GM23338 (cell line): ENCODE results near the gene MED13L. TPM values are rescaled to one million over a fixed set of nuclear protein-coding genes. Genes with fewer than 3 reads are reported as not detected.

Experiments used
- ATAC-seq: fragments of 200-7000 bp; cut with Tn5 transposase; 3 replicates; pipeline ENCODE4 v1.9.1; 2020
- DNase-seq: peaks from one replicate; pipeline ENCODE4 v3.0.0-alpha.2; 2015; ENCODE audit warnings: low spot score
- H2AFZ ChIP-seq: fragments of 200-600 bp; sonication (generic); 2 replicates; pipeline ENCODE4 v1.8.0; 2016; ENCODE audit warnings: antibody characterized with exemption, mild to moderate bottlenecking, moderate library complexity
- H3F3A ChIP-seq: fragments of 200-600 bp; sonication (generic); replicated peaks from 2 replicates; pipeline ENCODE4 v1.8.0; 2017; ENCODE audit warnings: antibody characterized with exemption, mixed run types, low read depth
- H3K27ac ChIP-seq: fragments of 200-600 bp; sonication (generic); 2 replicates; pipeline ENCODE4 v1.6.1; 2016; ENCODE audit warnings: low read depth
- H3K27me3 ChIP-seq: fragments of 200-600 bp; sonication (generic); 2 replicates; pipeline ENCODE4 v1.8.0; 2016; ENCODE audit warnings: mild to moderate bottlenecking, mixed run types, moderate library complexity; ENCODE audit not compliant: insufficient read depth
- H3K36me3 ChIP-seq: fragments of 200-600 bp; sonication (generic); 2 replicates; pipeline ENCODE4 v1.8.0; 2016; ENCODE audit warnings: mild to moderate bottlenecking; ENCODE audit not compliant: insufficient read depth
- H3K4me1 ChIP-seq: fragments of 200-600 bp; sonication (generic); 2 replicates; pipeline ENCODE4 v1.8.0; 2016; ENCODE audit warnings: mild to moderate bottlenecking, moderate library complexity; ENCODE audit not compliant: insufficient read depth
- H3K4me2 ChIP-seq: fragments of 200-600 bp; sonication (generic); 2 replicates; pipeline ENCODE4 v1.7.1; 2017; ENCODE audit warnings: mixed run types
- H3K4me3 ChIP-seq: fragments of 200-600 bp; sonication (generic); 2 replicates; pipeline ENCODE4 v1.6.1; 2016; ENCODE audit warnings: mixed run types
- H3K79me2 ChIP-seq: fragments of 200-600 bp; sonication (generic); replicated peaks from 2 replicates; pipeline ENCODE4 v1.8.0; 2017; ENCODE audit warnings: mild to moderate bottlenecking; ENCODE audit not compliant: insufficient read depth
- H3K9me2 ChIP-seq: fragments of 200-600 bp; sonication (generic); 2 replicates; pipeline ENCODE4 v1.8.0; 2017; ENCODE audit not compliant: insufficient read depth
- H4K20me1 ChIP-seq: fragments of 200-600 bp; sonication (generic); replicated peaks from 2 replicates; pipeline ENCODE4 v1.8.0; 2017; ENCODE audit warnings: mild to moderate bottlenecking; ENCODE audit not compliant: insufficient read depth
- H3K27ac Mint-ChIP-seq: 2 replicates; pipeline ENCODE4 v1.8.0; 2020; ENCODE audit warnings: inconsistent platforms, mild to moderate bottlenecking, moderate library complexity, mixed read lengths
- H3K27me3 Mint-ChIP-seq: 3 replicates; pipeline ENCODE4 v1.8.0; 2022; ENCODE audit warnings: low read depth, mild to moderate bottlenecking, moderate library complexity, mixed read lengths, inconsistent platforms; ENCODE audit not compliant: insufficient read depth, poor library complexity
- H3K36me3 Mint-ChIP-seq: 3 replicates; pipeline ENCODE4 v1.8.0; 2021; ENCODE audit warnings: low read depth, mild to moderate bottlenecking, inconsistent platforms, moderate library complexity, mixed read lengths
- H3K4me1 Mint-ChIP-seq: 3 replicates; pipeline ENCODE4 v1.8.0; 2020; ENCODE audit warnings: mild to moderate bottlenecking, inconsistent platforms, mixed read lengths
- H3K4me3 Mint-ChIP-seq: 3 replicates; pipeline ENCODE4 v1.8.0; 2021; ENCODE audit warnings: moderate library complexity, mild to moderate bottlenecking, inconsistent platforms, mixed read lengths
- H3K9me3 Mint-ChIP-seq: 3 replicates; pipeline ENCODE4 v1.8.0; 2020; ENCODE audit warnings: moderate library complexity, mild to moderate bottlenecking, inconsistent platforms, mixed read lengths
- CREB1 ChIP-seq: fragments of 250-450 bp; sonication (Bioruptor Pico); IDR thresholded peaks from 2 replicates; pipeline ENCODE4 v1.5.0; 2020; ENCODE audit warnings: low read depth, mild to moderate bottlenecking, moderate library complexity
- CTCF ChIP-seq, 2 experiments: fragments of 200-600 bp in 1 of 2; sonication (generic) in 1 of 2; conservative IDR thresholded peaks; 2 replicates each; pipeline versions ENCODE4 v1.5.1 to v1.6.1; 2016 to 2017; ENCODE audit warnings: antibody characterized with exemption in 2 of 2, low read depth in 2 of 2, mild to moderate bottlenecking in 2 of 2, moderate library complexity in 1 of 2
- EZH2 ChIP-seq: fragments of 200-600 bp; sonication (generic); IDR thresholded peaks from one replicate; pipeline ENCODE4 v1.8.0; 2017; ENCODE audit warnings: antibody characterized with exemption, mild to moderate bottlenecking, low read depth; ENCODE audit not compliant: unreplicated experiment
- JUNB ChIP-seq: IDR thresholded peaks from one replicate; pipeline ENCODE4 v1.6.1; 2016; ENCODE audit warnings: antibody characterized with exemption; ENCODE audit not compliant: unreplicated experiment
- NANOG ChIP-seq: IDR thresholded peaks from 2 replicates; pipeline ENCODE4 v1.6.1; 2016; ENCODE audit warnings: antibody characterized with exemption, borderline replicate concordance
- ZNF331 ChIP-seq: fragments of 250-450 bp; sonication (Bioruptor Pico); IDR thresholded peaks from 2 replicates; pipeline ENCODE4 v1.5.0; 2020; ENCODE audit warnings: low read depth, mild to moderate bottlenecking, moderate library complexity
- polyA plus RNA-seq: library from polyadenylated mRNA; unstranded; fragments of >200 nt; fragmentation: Nextera tagmentation; extraction: Ambion mirVana; gene quantifications from 2 replicates; pipeline ENCODE4 v1.2.1, GENCODE V29; 2016
- total RNA-seq: library from RNA; depleted of rRNA; stranded (reverse); fragments of >200 nt; shearing (Covaris generic); gene quantifications from 2 replicates; pipeline ENCODE4 v1.2.3, GENCODE V29; 2014
- TF ChIP-seq, protein P1 (sequence below): IDR thresholded peaks from one replicate; pipeline ENCODE4 v1.6.1; 2018; ENCODE audit warnings: antibody characterized with exemption; ENCODE audit not compliant: unreplicated experiment
- TF ChIP-seq, protein P2 (sequence below): fragments of 250-450 bp; sonication (Bioruptor Pico); IDR thresholded peaks from 2 replicates; pipeline ENCODE4 v1.5.0; 2020; ENCODE audit warnings: mild to moderate bottlenecking, moderate library complexity

MED13L gene
- total and polyA plus RNA-seq, 2 experiments from 2014 or later: 20.9 to 73.6 TPM

GRCh38 chr12:115979851-115980250 lies 297.6 kb downstream of the MED13L start (continued):
- TF ChIP-seq CTCF (conservative IDR thresholded peaks at IDR 0.05; ENCODE audit: low read depth in 2 of 2) (no peak), ZNF331 (no peak), EZH2 (no peak), CREB1 (CRISPR knock-in tag) (no peak)
- TF ChIP-seq, protein P1, sequence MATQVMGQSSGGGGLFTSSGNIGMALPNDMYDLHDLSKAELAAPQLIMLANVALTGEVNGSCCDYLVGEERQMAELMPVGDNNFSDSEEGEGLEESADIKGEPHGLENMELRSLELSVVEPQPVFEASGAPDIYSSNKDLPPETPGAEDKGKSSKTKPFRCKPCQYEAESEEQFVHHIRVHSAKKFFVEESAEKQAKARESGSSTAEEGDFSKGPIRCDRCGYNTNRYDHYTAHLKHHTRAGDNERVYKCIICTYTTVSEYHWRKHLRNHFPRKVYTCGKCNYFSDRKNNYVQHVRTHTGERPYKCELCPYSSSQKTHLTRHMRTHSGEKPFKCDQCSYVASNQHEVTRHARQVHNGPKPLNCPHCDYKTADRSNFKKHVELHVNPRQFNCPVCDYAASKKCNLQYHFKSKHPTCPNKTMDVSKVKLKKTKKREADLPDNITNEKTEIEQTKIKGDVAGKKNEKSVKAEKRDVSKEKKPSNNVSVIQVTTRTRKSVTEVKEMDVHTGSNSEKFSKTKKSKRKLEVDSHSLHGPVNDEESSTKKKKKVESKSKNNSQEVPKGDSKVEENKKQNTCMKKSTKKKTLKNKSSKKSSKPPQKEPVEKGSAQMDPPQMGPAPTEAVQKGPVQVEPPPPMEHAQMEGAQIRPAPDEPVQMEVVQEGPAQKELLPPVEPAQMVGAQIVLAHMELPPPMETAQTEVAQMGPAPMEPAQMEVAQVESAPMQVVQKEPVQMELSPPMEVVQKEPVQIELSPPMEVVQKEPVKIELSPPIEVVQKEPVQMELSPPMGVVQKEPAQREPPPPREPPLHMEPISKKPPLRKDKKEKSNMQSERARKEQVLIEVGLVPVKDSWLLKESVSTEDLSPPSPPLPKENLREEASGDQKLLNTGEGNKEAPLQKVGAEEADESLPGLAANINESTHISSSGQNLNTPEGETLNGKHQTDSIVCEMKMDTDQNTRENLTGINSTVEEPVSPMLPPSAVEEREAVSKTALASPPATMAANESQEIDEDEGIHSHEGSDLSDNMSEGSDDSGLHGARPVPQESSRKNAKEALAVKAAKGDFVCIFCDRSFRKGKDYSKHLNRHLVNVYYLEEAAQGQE: no peak

DNA sequence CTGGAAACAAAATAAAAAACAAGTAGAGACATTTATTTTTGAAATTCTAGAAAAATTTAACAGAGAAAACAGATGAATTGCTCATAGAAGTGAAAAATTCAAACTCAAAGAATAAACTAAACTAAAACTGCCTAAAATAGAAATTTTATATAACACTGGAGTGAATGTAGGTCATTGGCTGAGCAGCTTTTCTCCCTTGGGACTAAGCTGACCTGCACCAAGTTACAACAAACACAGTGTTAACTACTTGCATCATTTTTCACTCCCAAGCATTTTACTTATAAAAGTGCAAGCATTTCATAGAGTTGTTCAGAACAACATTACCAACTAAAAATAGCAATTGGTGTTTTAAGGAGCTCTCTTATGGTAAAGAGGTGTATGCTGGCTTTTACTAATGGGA lies 298.1 kb downstream of the MED13L start:
- H3K4me1 Mint-ChIP-seq: peaks cover 16% of the 10 kb centered on the region; the same call in 2 of the 3 replicates
- H4K20me1 ChIP-seq: no peaks in the 10 kb centered on the region
- no peak overlapping the region for H2AFZ ChIP-seq
- H3K4me1 ChIP-seq: peaks cover 9% of the 10 kb centered on the region; the same call in 1 of the 2 replicates
- no peaks in the 10 kb centered on the region for H3K79me2 ChIP-seq
- no peak overlapping the region for H3K4me3 Mint-ChIP-seq
- no peak for DNase-seq
- H3F3A ChIP-seq: no peaks in the 10 kb centered on the region
- H3K4me3 ChIP-seq: no peak overlapping the region
- no peak overlapping the region for H3K4me2 ChIP-seq
- no peak for ATAC-seq
- no peaks in the 10 kb centered on the region for H3K27me3 ChIP-seq
- H3K36me3 Mint-ChIP-seq: peaks cover 14% of the 10 kb centered on the region; the same call in 2 of the 3 replicates
- no peaks in the 10 kb centered on the region for H3K9me3 Mint-ChIP-seq
- H3K27ac ChIP-seq: no peak overlapping the region
- H3K9me2 ChIP-seq: no peaks in the 10 kb centered on the region
- no peaks in the 10 kb centered on the region for H3K27me3 Mint-ChIP-seq
- 0 out of 2 replicates have a peak, but pooled peaks cover 4% of the 10 kb centered on the region for H3K36me3 ChIP-seq
- no peak overlapping the region for H3K27ac Mint-ChIP-seq
- no peak for TF ChIP-seq EZH2
- no peak for TF ChIP-seq NANOG
- no peak for TF ChIP-seq CTCF (conservative IDR thresholded peaks at IDR 0.05; ENCODE audit: low read depth in 2 of 2)
- no peak for TF ChIP-seq ZNF331
- TF ChIP-seq, protein P2, sequence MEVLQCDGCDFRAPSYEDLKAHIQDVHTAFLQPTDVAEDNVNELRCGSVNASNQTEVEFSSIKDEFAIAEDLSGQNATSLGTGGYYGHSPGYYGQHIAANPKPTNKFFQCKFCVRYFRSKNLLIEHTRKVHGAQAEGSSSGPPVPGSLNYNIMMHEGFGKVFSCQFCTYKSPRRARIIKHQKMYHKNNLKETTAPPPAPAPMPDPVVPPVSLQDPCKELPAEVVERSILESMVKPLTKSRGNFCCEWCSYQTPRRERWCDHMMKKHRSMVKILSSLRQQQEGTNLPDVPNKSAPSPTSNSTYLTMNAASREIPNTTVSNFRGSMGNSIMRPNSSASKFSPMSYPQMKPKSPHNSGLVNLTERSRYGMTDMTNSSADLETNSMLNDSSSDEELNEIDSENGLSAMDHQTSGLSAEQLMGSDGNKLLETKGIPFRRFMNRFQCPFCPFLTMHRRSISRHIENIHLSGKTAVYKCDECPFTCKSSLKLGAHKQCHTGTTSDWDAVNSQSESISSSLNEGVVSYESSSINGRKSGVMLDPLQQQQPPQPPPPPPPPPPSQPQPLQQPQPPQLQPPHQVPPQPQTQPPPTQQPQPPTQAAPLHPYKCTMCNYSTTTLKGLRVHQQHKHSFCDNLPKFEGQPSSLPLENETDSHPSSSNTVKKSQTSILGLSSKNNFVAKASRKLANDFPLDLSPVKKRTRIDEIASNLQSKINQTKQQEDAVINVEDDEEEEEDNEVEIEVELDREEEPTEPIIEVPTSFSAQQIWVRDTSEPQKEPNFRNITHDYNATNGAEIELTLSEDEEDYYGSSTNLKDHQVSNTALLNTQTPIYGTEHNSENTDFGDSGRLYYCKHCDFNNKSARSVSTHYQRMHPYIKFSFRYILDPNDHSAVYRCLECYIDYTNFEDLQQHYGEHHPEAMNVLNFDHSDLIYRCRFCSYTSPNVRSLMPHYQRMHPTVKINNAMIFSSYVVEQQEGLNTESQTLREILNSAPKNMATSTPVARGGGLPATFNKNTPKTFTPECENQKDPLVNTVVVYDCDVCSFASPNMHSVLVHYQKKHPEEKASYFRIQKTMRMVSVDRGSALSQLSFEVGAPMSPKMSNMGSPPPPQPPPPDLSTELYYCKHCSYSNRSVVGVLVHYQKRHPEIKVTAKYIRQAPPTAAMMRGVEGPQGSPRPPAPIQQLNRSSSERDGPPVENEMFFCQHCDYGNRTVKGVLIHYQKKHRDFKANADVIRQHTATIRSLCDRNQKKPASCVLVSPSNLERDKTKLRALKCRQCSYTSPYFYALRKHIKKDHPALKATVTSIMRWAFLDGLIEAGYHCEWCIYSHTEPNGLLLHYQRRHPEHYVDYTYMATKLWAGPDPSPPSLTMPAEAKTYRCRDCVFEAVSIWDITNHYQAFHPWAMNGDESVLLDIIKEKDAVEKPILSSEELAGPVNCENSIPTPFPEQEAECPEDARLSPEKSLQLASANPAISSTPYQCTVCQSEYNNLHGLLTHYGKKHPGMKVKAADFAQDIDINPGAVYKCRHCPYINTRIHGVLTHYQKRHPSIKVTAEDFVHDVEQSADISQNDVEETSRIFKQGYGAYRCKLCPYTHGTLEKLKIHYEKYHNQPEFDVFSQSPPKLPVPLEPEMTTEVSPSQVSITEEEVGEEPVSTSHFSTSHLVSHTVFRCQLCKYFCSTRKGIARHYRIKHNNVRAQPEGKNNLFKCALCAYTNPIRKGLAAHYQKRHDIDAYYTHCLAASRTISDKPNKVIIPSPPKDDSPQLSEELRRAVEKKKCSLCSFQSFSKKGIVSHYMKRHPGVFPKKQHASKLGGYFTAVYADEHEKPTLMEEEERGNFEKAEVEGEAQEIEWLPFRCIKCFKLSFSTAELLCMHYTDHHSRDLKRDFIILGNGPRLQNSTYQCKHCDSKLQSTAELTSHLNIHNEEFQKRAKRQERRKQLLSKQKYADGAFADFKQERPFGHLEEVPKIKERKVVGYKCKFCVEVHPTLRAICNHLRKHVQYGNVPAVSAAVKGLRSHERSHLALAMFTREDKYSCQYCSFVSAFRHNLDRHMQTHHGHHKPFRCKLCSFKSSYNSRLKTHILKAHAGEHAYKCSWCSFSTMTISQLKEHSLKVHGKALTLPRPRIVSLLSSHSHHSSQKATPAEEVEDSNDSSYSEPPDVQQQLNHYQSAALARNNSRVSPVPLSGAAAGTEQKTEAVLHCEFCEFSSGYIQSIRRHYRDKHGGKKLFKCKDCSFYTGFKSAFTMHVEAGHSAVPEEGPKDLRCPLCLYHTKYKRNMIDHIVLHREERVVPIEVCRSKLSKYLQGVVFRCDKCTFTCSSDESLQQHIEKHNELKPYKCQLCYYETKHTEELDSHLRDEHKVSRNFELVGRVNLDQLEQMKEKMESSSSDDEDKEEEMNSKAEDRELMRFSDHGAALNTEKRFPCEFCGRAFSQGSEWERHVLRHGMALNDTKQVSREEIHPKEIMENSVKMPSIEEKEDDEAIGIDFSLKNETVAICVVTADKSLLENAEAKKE (CRISPR knock-in tag): no peak
- TF ChIP-seq CREB1 (CRISPR knock-in tag): no peak
- no peak for TF ChIP-seq JUNB
